ENCODE measurements around the gene MAPKAP1.

MAPKAP1 gene

GRCh38 chr9:125639057-125639456 lies 68.0 kb downstream of the MAPKAP1 start:
- no peak for DNase-seq

GRCh38 chr9:125638239-125639045 lies 68.6 kb downstream of the MAPKAP1 start:
- DNase-seq: no peak

DNA sequence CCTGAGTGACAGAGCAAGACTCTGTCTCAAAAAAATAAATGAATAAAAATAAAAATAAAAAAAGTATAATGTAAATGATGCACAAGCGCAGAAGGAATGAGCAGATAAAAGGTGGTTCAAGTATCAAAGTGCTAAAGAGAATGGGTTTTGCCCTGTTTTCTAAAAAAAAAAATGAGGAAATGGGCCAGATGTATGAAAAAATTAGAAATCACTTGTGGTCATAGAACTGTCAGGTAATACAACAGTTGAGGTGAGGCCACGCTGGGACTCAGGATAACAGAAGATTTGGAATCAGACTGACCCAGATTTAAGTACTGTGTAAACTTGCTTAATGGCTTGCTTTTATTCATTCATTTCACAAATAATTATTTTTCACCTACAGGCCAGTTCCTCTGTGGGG lies 69.8 kb downstream of the MAPKAP1 start:
- no peak for DNase-seq

DNA sequence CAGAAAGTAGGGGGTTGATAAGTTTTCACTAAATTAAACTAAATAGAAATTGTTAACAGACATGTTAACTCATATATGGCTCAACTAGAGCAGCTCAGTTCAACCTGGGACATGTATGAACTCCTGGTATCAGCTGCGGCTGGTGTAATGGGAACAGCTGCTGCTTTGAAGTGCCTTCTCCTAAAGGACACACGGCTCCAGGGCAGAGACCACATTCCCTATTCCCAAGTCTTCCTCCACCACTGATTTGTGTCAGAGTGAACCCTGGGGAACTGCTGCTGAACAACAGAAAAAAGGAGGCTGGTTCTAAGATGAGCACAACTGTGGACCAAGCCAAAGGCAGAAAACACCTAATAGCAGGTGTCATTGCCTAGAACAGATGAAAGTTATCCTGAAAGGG lies 71.1 kb downstream of the MAPKAP1 start:
- no peak for DNase-seq

- DNase-seq: no peak
These were observed 72.8 kb downstream of the MAPKAP1 start for GRCh38 chr9:125634040-125634717.

- DNase-seq: no peak
These were observed 73.8 kb downstream of the MAPKAP1 start for GRCh38 chr9:125633116-125633745.

- DNase-seq: no peak
These were observed 74.5 kb downstream of the MAPKAP1 start for GRCh38 chr9:125632321-125633115.

- no peak for DNase-seq
These were observed 75.5 kb downstream of the MAPKAP1 start for GRCh38 chr9:125631391-125632085.

DNA sequence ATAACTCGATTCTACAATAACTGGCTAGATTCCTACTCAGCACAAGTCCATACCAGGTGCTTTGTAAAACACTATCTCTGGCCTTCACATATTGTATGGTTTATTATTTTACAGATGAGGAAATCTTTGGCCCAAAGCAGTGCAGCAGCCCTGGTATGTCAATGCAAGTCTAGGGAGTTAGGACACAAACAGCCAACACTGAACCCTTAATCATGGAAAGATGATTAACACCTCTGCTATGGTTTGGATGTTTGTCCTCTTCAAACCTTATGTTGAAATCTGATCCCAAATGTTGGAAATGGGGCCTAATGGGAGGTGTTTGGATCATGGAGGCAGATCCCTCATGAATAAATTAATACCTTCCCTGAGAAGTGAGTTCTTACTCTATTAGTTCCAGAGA lies 76.6 kb downstream of the MAPKAP1 start:
- no peak for DNase-seq

- no peak for DNase-seq
These were observed 77.6 kb downstream of the MAPKAP1 start for GRCh38 chr9:125629446-125629845.

DNA sequence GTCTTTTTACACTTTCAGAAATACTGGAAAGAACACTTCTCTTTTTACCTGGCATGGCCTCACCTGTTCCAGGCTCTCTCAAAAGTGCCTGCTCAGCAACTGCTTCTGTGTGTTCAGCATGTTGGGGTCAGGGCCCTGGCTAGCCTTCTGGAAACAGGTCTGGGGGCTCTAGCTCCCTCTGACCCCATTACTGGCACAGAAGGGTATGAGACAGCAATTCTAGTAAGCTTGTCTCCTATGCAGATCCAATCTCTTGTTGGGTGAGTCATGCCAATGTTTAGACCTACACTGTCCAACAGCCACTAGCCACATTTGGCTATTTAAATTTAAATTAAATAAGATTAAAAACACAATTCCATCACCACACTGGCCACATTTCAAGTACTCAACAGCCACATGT lies 80.8 kb downstream of the MAPKAP1 start:
- DNase-seq: no peak

- DNase-seq: no peak
These were observed 85.8 kb downstream of the MAPKAP1 start for GRCh38 chr9:125621170-125621569.

- no peak for DNase-seq
These were observed 86.8 kb downstream of the MAPKAP1 start for GRCh38 chr9:125620216-125620615.

- DNase-seq: no peak
These were observed 89.9 kb downstream of the MAPKAP1 start for GRCh38 chr9:125617087-125617486.

GRCh38 chr9:125613141-125613540 lies 93.9 kb downstream of the MAPKAP1 start:
- no peak for DNase-seq

- no peak for DNase-seq
These were observed 94.4 kb downstream of the MAPKAP1 start for GRCh38 chr9:125612616-125613015.

- no peak for DNase-seq
These were observed 95.8 kb downstream of the MAPKAP1 start for GRCh38 chr9:125611121-125611765.

- DNase-seq: no peak
These were observed 97.3 kb downstream of the MAPKAP1 start for GRCh38 chr9:125609744-125610143.

GRCh38 chr9:125608489-125609224 lies 98.4 kb downstream of the MAPKAP1 start:
- no peak for DNase-seq

GRCh38 chr9:125604196-125604595 lies 102.8 kb downstream of the MAPKAP1 start:
- no peak for DNase-seq

DNA sequence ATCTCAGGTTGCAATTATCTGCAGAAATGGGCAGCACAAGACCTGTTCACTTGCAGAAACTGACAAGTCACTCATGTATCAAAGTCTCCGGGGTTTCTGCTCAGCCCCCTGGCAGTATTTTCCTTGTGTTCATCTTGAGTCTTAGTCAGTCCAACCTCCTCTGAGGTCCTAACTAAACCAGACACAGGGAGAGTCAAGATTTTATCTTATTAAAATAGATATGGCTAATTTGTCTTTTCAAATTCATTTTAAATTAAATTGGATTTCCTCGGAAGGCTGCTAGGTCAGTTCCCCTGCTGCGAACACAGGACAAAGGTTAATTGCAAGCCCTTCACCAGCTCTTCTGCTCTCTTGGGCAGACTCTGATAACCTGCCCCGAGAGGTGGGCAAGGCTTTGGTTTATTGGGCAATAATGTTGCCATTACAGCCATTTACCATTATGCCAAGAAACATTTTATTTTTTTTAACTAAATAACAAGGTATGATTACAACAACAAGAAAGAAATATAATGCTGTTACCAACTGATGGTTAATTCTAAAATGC lies 103.5 kb downstream of the MAPKAP1 start:
- no peak for DNase-seq
